Effector memory CD4-positive, alpha-beta T cell (primary cell): Measurements from ENCODE around the gene TXNRD3.

ENCODE experiments used
- DNase-seq, 3 donors: peaks; one replicate each; pipeline ENCODE4 v3.0.0-alpha.2; 2020
- H3K27ac ChIP-seq: 2 replicates; pipeline ENCODE4 v1.7.0; 2013; ENCODE audit warnings: mild to moderate bottlenecking, low read length, moderate library complexity; ENCODE audit not compliant: insufficient read depth, poor library complexity, severe bottlenecking
- H3K27me3 ChIP-seq: replicated peaks from 2 replicates; pipeline ENCODE4 v1.7.0; 2013; ENCODE audit warnings: mild to moderate bottlenecking, low read length; ENCODE audit not compliant: insufficient read depth, control insufficient read depth, poor library complexity, severe bottlenecking
- H3K36me3 ChIP-seq: 2 replicates; pipeline ENCODE4 v1.7.0; 2013; ENCODE audit warnings: mild to moderate bottlenecking, low read length, moderate library complexity; ENCODE audit not compliant: control insufficient read depth, insufficient read depth
- H3K4me1 ChIP-seq: 2 replicates; pipeline ENCODE4 v1.7.0; 2013; ENCODE audit warnings: low read length, mild to moderate bottlenecking; ENCODE audit not compliant: control insufficient read depth, insufficient read depth, poor library complexity, severe bottlenecking
- H3K4me3 ChIP-seq: 2 replicates; pipeline ENCODE4 v1.7.0; 2013; ENCODE audit warnings: low read length, low read depth, mild to moderate bottlenecking; ENCODE audit not compliant: insufficient read depth, poor library complexity, severe bottlenecking
- H3K9me3 ChIP-seq: 2 replicates; pipeline ENCODE4 v1.7.0; 2013; ENCODE audit warnings: mild to moderate bottlenecking, low read length, moderate library complexity; ENCODE audit not compliant: control insufficient read depth
- total RNA-seq, 3 donors: gene quantifications; one replicate each; lab custom pipeline; 2026; lab: John Stamatoyannopoulos, UW

The TXNRD3 gene
- total RNA-seq = 0.09 to 1.2 (median 1.2) reads per million in 3 donors

- peak in 2 of 3 donors; percentile 38 to 44 for DNase-seq
- H3K27me3 ChIP-seq = no peaks in the 10 kb centered on the region
- peaks cover 3% of the 10 kb centered on the region for H3K4me1 ChIP-seq
- peak within 1 kb of the TSS; percentile 49 for H3K4me3 ChIP-seq
- no peak within 1 kb of the TSS for H3K27ac ChIP-seq
- no peaks in the 10 kb centered on the region for H3K9me3 ChIP-seq
- H3K36me3 ChIP-seq = no peaks in the 10 kb centered on the region
Measured at GRCh38 chr3:126654571-126655383, at the start of gene TXNRD3. Gene TXNRD3 (minus strand): TSS chr3:126655124.

DNA sequence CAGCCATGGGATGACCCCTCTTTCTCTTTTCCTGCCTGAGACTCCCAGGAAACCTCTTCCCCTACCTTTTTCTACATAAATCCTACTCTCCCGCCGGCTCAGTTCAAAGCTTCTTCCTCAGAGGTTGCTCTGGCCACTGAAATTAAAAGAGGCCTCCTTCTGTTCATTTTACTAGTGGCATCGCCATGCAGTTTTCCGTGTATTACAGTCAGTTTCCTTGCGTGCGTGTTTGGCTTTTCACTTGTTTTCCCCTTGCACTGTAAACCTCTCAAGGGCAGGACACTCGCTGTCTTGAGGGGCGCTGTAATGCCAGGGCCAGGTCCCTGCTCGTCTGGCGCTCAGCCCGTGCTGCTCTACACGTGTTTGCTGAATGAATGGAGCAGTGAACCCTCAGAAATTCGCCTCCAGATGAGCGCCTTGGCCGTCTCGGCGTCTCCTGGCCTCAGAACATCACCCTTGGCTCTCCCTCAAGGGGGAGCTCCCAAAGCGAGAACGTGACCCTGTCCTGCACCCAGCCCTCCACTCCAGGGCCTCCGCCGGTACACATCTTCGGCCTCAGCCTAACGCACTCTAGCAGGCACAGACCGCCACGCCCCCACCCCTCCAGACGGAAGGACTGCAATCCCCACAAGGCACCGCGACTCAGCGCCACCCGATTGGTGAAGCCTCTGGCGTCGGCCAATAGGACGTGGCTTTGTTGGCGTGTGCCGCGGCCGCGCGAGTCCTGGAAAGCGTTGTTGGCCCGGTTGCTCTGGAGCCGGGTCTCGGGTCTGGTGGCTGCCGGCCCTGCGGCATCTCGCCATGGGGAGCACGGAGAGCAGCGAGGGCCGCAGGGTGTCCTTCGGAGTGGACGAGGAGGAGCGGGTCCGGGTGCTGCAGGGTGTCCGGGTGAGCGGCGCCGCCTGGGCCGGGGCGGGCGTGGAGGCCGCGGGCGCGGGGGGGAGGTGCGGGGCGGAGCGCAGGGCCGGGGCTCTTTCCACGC is 48.9 kb upstream of the TXNRD3 start, which contains the start of gene CHCHD6:
Gene CHCHD6 (plus strand): TSS at position 729 of the 982 bp plus-strand sequence. CDS start 73 bp downstream, at position 802.
- Histone ChIP-seq H3K27ac (peak within 1 kb of the TSS; percentile 36), H3K4me3 (peak within 1 kb of the TSS; percentile 63), H3K4me1 (peaks cover 8% of the 10 kb centered on the region), H3K9me3 (no peaks in the 10 kb centered on the region), H3K36me3 (no peaks in the 10 kb centered on the region), H3K27me3 (peaks cover 5% of the 10 kb centered on the region)
- peak; percentile 92 for DNase-seq

DNA sequence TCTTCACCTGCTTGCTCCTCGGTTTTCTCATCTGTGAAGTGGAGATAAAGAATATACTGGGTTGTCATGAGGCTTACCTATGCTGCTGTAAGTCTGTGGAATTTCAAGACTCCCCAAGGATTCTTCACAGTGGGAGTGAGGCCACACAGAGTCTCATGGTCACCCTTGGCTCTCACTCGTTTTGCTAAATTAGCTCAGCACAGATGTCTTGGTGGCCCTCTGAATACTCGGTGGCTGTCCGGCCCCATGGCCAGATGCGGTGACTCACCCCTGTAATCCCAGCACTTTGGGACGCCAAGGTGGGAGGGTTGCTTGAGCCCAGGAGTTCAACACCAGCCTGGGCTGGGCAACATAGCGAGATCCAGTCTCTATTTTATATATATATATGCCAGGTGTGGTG is 44.1 kb upstream of the TXNRD3 start:
- Histone ChIP-seq H3K27me3 (peaks cover 5% of the 10 kb centered on the region), H3K27ac (no peak overlapping the region), H3K36me3 (no peaks in the 10 kb centered on the region), H3K9me3 (no peaks in the 10 kb centered on the region), H3K4me1 (no peaks in the 10 kb centered on the region), H3K4me3 (no peak overlapping the region)
- DNase-seq = no peak

DNA sequence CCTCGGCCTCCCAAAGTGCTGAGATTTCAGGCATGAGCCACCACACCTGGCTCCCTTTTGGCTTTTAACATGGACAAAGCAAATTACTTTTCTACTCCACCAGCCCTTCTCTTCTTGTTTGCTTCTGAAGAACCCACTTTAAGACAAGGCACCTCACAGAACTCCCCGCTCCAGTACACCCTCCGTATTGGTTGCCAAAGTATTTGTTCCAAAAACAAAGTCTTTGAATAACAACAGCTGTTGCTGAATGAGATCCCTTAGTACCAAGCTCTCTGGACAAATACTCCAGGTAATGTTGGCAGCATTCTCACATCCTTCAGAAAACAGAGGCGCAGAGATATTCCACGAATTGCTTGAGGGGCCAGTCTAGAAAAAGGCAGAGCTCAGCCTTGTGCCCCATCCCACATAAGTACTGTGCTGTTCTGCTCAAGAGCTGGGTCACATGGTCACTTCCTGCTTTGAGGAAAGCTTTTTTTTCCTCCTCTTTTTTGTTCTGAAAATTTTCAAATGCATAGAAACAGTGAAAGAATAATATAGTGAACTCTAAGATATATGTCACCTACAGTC is 41.9 kb upstream of the TXNRD3 start:
- Histone ChIP-seq H3K27ac (no peak overlapping the region), H3K36me3 (no peaks in the 10 kb centered on the region), H3K4me1 (no peaks in the 10 kb centered on the region), H3K4me3 (no peak overlapping the region), H3K9me3 (no peaks in the 10 kb centered on the region), H3K27me3 (peaks cover 8% of the 10 kb centered on the region)
- no peak for DNase-seq

DNA sequence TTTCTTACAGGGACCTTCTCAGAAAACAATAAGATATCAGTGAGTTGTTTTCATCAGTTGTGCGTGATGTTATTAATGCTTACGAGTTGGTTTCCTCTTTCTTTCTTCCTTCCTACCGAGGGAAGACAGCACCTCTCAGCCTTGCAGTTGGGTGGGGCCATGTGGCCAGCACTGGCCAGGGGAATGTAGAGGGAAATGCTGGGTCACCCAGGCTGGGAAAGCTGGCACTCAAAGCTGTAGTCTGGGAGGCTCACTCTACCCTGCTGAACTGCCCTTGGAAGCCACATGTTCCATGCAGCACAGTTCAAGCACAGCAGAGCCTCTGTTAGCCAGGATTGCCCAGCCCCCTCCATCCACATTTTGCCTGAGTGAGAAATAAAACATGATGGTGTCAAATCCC is 39.0 kb upstream of the TXNRD3 start:
- Histone ChIP-seq H3K36me3 (no peaks in the 10 kb centered on the region), H3K27ac (no peak overlapping the region), H3K27me3 (peaks cover 3% of the 10 kb centered on the region), H3K4me1 (no peaks in the 10 kb centered on the region), H3K4me3 (no peak overlapping the region), H3K9me3 (no peaks in the 10 kb centered on the region)
- DNase-seq = no peak

DNA sequence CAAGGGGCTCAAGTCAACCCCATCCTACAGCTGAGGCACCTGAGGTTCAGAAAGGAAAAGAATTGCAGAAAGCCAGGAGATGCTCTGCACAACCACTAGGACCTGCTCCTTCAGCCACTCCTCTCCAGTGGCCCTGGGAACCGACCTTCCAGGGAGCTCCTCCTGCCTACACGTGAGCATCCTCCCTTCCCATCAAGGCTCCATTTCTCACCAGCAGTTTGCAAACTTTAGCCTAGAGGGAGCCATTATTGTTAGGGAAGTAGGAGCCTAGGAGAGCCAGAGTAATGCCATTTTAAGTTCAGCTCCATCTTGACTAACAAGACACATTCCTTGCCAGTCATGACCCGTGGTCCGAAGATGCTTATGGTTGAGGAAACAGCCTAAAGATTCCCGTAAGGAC is 37.9 kb upstream of the TXNRD3 start:
- H3K36me3 ChIP-seq = no peaks in the 10 kb centered on the region
- peaks cover 3% of the 10 kb centered on the region for H3K27me3 ChIP-seq
- no peak for DNase-seq
- no peaks in the 10 kb centered on the region for H3K9me3 ChIP-seq
- H3K4me3 ChIP-seq = no peak overlapping the region
- H3K27ac ChIP-seq = no peak overlapping the region
- no peaks in the 10 kb centered on the region for H3K4me1 ChIP-seq

DNA sequence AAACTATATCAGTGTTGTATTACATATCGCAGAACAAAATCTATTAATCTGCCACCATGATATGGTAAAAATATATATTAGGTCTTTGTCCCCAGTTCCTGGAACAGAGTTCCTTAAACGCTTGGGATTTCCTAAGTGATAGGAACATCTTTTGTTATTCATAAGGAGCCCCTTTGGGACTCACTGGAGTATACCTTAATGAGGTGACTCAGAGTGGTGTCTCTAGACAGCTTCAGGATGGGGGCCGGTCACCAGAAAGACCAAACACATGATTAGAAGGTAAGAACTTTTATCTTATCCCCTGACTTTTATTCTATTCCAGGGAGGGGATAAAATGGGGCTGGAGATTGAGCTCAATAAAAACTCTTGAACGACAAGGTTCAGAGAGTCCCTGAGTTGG is 36.8 kb upstream of the TXNRD3 start:
- no peak for DNase-seq
- Histone ChIP-seq H3K27me3 (peaks cover 3% of the 10 kb centered on the region), H3K9me3 (no peaks in the 10 kb centered on the region), H3K36me3 (no peaks in the 10 kb centered on the region), H3K4me1 (no peaks in the 10 kb centered on the region), H3K27ac (no peak overlapping the region), H3K4me3 (no peak overlapping the region)

- no peaks in the 10 kb centered on the region for H3K9me3 ChIP-seq
- H3K4me1 ChIP-seq = no peaks in the 10 kb centered on the region
- no peaks in the 10 kb centered on the region for H3K27me3 ChIP-seq
- H3K27ac ChIP-seq = no peak overlapping the region
- no peak overlapping the region for H3K4me3 ChIP-seq
- no peaks in the 10 kb centered on the region for H3K36me3 ChIP-seq
- DNase-seq = no peak
Measured at GRCh38 chr3:126685493-126685892, 30.6 kb upstream of the TXNRD3 start.

- H3K27me3 ChIP-seq = no peaks in the 10 kb centered on the region
- no peak for DNase-seq
- H3K36me3 ChIP-seq = no peaks in the 10 kb centered on the region
- no peaks in the 10 kb centered on the region for H3K9me3 ChIP-seq
- no peak overlapping the region for H3K27ac ChIP-seq
- H3K4me3 ChIP-seq = no peak overlapping the region
- H3K4me1 ChIP-seq = no peaks in the 10 kb centered on the region
Measured at GRCh38 chr3:126685021-126685420, 30.1 kb upstream of the TXNRD3 start.
